Measurements from ENCODE around the gene CCT4.
"Not testable (repeated sequence)": the region's sequence is repeated elsewhere in the genome, so short reads cannot be mapped to it uniquely, and the experiment has no call there.

The CCT4 gene

DNA sequence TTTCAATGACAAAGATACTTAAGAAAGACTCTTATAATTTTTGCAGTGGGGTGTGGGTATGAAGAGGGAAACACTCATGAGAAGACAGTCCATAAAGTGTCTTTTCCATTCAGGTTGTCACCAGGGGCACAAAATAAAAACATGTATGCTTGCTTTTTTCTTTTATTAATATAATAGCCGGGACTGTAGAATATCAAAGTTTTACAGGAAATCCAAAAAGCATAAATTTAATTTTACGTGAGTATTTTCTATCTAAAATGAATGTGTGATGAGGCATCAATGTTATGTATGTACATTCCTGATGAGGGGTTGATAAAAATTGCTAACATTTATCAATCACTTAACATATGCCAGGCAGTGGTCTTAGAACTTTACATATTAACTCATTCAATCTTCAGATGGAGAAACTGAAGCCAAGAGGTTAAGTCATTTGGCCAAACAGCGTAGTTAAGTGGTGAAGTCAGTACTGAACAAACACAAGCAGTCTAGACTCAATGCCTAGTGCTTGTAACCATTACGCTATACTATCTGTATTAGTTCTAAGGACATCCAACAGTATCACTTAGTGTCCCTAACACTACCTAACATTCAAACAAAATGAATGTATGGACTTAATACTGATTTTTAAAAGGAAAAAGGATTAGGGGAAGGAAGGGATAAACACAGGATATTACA lies 10.7 kb downstream of the CCT4 start:
- DNase-seq, result no peak

DNA sequence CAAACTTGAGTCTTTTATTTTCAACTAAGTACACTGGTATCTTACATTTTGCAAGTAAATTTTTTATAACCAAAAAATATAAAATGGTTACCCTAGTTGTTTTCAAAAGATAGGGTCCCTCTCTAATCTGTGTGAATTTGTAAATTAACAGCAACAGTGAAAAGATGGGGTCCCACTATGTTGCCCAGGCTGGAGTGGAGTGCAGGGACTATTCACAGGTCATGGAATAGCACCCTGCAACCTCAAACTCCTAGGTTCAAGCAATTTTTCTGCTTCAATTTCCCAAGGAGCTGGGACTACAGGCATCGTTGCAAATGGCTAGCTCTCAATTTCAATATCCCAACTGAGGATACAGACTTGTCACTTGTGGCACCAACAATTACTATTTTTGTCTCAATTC lies 12.1 kb downstream of the CCT4 start:
- no peak for DNase-seq

DNA sequence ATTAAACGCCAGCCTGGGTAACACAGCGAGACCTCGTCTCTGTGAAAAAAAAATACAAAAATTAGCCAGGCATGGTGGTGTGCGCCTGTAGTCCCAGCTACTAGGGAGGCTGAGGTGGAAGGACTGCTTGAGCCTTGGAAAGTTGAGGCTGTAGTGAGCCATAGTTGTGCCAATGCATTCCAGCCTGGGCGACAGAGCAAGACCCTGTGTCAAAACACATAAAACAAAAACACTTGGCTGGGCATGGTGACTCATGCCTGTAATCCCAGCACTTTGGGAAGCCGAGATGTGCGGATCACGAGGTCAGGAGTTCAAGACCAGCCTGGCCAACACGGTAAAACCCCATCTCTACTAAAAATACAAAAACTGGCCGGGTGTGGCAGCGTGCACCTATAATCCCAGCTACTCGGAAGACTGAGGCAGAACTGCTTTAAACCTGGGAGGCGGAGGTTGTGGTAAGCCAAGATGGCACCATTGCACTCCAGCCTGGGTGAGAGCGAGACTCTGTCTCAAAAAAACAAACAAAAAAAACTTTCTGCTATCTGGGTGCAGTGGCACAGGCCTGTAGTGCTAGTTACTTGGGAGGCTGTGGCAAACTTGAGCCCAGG lies 21.9 kb downstream of the CCT4 start:
- not testable (repeated sequence) for DNase-seq

DNA sequence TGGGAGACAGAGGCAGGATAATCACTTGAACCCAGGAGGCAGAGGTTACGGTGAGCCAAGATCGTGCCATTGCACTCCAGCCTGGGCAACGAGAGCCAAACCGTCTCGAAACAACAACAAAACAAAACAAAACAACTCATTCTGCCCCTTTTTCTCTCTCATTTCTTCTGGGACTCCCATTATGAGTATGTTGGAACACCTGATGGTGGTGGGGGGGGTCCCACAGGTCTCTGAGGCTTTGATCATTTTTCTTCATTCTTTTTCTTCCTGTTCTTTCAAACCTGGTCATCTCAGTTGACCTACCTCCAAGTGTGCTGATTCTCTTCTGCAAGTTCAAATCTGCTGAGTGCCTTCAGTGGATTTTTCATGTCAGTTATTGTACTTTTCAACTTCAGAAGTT lies 26.4 kb downstream of the CCT4 start:
- no peak for DNase-seq

DNA sequence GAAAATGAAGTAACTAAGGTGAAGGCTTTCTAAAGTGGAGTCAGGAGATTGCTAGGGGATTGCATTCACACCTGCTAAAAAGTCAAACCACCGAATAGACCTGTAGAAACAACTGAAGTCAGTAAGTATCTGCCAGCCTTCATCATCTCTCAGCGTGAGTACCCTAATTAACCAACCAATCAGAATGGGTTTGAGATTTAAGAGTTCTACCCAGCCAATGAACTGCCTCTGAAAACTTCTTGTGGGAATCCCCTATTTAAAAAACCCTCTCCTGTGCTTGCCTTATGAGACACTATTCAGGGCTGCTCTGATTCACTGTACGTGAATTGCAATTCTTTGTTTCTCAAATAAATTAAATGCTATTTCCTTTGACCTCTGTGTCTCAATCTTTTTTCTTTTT lies 31.2 kb downstream of the CCT4 start:
- DNase-seq, result no peak

DNA sequence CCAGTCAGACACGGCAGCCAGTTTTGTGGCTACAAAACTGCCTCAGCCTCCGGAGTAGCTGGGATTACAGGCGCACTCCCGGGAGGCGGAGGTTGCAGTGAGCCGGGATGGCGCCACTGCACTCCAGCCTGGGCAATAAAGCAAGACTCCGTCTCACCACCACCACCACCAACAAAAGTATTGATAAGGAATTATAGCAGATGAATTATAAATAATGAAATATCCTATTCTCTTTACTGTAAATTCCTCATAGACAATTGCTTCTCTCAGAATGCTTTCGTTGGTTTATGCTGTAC lies 33.2 kb downstream of the CCT4 start:
- DNase-seq, result peak; percentile 71

DNA sequence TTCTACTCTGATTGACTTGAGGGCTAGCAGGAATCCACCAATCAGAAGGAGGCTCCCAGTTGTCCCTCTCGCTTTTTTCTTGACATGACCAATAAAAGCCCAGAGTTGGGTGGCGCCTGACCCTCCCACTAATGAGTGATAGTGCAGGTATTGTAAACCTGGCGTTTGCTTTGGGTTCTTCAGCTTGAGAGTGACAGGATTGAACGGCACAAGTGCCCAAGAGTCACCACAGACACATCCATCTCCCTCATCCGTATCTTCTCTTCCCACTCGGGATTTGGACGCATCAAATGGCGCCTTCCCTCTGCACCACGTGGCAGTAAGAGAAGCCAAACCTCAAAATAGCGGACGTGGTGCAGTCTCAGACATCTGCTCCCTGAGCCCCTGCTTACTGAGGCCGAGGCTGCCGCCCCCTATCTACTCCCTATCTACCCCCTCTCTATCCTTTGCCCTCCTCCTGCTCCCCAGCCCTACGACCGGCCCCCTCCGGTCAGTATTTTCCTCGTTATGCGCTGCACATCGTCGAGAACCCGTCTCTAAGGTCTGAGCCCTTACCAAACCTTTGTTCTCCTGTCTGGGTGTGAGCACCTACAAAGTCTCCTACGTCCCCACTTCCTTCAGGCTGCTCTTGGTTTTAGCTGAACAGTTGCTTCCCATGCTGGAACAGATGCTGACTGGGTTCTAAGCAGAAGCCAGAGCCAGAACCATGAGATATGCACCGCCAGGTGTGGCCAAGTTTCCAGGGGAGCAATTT lies 33.7 kb downstream of the CCT4 start:
- DNase-seq, result peak; percentile 89

DNA sequence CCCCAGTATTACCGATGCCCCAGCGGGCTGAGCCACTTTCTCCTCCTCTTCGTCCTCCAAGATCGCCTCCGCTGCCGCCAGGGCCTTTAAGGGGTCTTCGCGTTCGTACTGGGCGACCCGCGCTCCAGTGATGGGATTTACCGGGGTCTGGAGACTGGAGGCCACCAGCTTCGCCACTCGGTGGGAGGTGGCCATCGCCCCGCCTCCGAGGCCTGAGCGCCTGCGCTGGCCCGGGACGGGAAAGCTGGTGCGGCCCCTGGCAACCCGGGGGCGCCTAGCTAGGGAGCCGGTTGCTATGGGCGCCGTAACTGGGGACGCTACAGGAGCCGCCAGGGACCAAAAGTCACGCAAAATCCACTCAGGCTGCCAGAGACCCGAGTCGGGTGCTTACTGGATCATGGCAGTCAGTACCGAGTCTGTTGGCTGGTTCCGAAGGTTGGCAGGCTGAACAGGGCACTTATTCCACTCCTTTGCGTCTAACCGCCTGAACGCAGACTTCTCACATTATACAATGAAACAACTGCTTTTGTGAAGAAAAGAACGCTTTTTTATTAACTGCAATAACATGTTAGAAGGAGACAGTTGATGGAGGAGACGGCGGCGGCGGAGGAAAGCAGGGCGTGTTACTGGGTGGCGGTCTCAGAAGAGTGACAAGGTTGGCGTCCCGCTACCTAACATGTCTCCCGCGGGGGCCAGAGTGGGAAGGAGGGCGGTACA lies 34.5 kb downstream of the CCT4 start, which contains the start of gene FAM161A:
Gene FAM161A, minus strand, starts transcription at position 214 of the 717 bp plus-strand sequence. Its CDS starts 19 bp downstream, at position 195.
- peak; percentile 92 for DNase-seq

DNA sequence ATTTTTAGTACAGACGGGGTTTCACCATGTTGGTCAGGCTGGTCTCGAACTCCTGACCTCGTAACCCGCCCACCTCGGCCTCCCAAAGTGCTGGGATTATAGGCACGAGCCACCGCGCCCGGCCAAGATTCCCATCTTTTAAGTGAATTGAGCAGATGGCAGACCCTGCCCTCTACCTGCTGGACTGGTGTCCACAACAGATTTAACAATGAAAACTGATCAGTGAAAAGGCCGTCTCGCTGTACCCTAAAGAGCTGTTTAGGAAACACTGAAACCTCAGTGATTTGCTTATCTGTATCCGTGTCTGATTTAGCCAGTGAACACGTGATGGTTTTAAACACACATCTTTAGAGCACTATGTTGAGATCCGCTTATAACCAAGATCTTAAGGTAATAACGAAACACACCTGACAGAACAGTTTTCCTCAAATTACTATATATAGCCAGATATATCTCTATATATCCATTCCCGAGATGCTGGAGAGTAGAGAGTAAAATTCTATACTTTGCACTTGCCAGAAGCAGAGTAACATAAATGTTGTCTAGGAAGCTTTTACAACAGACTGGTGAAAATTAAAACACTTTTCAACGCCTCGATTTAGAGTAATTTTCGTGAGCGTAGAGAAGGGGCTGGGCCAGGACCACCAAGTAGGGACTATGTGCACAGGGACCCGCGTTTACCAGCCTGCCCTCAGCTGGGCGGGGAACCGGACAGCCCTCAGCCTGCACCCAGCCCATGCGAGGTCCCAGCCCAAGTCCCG lies 35.2 kb downstream of the CCT4 start:
- DNase-seq, result no peak

DNA sequence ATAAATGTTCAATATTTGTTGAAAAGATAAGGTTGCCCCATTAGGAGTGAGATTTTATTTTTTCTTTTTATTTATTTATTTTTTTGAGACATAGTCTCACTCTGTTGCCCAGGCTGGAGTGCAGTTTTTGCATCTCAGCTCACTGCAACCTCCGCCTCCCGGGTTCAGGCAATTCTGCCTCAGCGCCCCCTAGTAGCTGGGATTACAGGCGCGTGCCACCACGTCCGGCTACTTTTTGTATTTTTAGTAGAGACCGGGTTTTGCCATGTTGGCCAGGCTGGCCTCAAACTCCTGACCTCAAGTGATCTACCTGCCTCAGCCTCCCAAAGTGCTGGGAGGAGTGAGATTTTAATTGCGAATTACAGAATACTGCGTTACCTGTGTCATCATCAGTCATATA lies 37.2 kb downstream of the CCT4 start:
- DNase-seq, result not testable (repeated sequence)

DNA sequence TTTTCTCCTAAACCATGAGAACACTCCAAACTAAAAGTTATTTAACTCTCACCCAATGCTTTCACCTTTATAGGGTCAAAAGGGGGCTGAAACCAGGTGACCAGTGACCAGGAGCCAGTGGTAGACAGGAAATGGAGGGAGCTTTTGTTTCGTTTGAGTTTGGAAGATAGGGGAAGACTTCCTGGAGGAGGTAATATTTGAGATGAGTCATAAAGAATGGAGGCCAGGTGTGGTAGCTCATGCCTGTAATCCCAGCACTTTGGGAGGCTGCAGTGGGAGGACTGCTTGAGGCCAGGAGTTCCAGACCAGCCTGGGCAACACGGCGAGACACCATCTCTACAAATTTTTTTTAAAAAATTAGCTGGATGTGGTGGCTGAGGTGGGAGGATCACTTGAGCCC lies 43.1 kb downstream of the CCT4 start:
- DNase-seq, result no peak

DNA sequence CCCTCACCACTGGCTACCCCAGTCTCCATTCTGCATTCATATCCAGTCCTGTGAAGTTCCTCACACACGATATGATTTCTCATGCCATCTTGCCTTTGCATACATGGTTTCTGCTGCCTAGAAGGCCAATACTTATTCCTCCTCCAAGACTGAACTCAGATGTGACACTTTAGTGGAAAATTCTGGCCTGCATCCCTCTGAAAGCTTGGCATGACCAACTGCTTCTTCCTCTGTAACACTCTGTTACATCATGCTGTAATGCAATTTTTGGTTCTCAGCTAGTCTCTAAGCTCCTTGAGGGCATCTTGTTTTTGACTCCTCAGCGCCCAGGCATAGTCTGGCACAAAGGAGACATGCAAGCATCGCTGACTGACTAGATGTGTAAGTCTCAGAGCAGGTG lies 47.2 kb downstream of the CCT4 start:
- DNase-seq, result no peak

DNA sequence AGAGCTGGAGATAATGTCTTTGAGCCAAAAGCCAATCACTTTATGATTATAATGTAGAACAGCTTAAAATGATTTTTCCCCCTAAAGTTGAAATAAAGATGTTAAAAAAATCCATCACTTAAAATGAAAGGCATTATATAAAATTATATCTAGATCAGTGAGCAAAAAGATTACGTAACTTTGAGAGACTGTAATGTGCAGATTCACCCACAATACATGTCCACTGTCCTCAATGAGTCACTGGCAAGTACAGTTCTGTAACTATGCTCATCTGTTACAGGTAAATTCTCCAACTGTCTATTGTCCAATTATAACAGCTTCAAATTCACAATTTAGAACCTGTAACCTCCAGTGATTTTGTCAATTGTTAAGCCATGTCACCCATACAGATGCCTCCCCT lies 53.6 kb downstream of the CCT4 start:
- no peak for DNase-seq

DNA sequence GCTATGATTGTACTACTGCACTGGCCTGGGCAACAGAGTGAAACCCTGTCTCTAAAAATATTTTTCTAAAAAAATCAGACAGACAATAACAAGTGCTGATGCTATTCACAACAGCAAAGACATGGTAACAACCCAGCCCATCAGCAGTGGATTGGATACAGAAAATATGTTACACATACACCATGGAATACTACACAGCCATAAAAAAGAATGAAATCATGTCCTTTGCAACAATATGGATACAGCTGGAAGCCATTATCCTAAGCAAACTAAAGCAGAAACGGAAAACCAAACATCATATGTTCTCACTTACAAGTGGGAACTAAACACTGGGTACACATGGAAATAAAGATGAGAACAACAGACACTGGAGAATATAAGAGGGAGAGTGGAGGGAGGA lies 54.5 kb downstream of the CCT4 start:
- DNase-seq, result no peak

DNA sequence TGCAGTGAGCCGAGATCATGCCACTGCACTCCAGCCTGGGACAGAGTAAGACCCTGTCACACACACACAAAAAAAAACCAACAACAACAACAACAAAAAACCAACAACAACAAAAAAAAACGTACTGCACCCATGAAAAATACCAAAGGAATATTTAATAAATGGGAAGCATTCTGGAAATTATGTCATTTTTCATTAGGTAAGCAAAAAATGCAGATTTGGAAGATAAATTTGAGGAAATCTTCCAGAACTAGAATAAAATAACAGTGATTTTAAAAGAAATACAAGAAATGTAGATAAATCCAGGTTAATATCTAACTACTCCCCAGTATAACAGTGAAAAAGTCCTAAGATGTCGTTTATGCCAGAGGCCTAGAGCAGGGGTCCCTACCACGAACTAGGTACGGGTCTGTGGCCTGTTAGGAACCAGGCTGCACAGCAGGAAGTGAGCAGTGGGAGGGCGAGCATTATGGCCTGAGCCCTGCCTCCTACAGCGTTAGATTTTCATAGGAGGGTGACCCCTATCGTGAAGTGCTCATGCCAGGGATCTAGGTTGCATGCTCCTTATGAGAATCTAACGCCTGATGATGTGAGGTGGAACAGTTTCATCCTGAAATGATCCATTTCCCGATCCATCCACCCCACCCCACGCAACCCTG lies 56.1 kb downstream of the CCT4 start:
- no peak for DNase-seq

DNA sequence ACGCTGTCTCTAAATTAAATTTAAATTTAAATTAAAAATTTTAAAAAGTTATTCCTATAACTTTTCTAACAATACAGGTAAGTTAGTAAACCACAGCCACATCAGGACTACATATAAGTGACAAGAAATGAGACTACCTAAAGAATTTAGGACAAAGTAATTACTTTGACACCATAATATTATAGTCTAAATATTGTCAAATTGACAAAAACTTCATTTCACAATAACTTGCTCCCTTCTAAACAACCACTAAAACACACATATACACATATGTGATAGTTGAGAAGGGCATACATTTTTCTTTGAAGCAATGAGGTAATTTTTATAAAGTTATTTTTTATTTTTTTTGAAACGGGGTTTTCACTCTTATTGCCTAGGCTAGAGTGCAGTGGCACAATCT lies 66.2 kb downstream of the CCT4 start:
- no peak for DNase-seq
